Smooth muscle cell (in vitro differentiated cells): ENCODE results near the gene MYORG. TPM values are rescaled to one million over a fixed set of nuclear protein-coding genes. Genes with fewer than 3 reads are reported as not detected.

Experiments used
- DNase-seq: peaks from one replicate; lab custom pipeline; 2025; ENCODE audit not compliant: unreplicated experiment; lab: John Stamatoyannopoulos, UW
- H2AFZ ChIP-seq: fragments of 200-600 bp; sonication (generic); 2 replicates; pipeline ENCODE4 v1.6.0; 2016; ENCODE audit warnings: antibody characterized with exemption, low read depth, mild to moderate bottlenecking
- H3F3A ChIP-seq: fragments of 200-600 bp; sonication (generic); 2 replicates; pipeline ENCODE4 v1.6.0; 2017; ENCODE audit warnings: antibody characterized with exemption, low read depth
- H3K27ac ChIP-seq: fragments of 200-600 bp; sonication (generic); 2 replicates; pipeline ENCODE4 v1.5.1; 2016; ENCODE audit warnings: low read depth, mild to moderate bottlenecking
- H3K27me3 ChIP-seq: fragments of 200-600 bp; sonication (generic); 2 replicates; pipeline ENCODE4 v1.6.1; 2016; ENCODE audit warnings: low read depth, mild to moderate bottlenecking
- H3K36me3 ChIP-seq: fragments of 200-600 bp; sonication (generic); 2 replicates; pipeline ENCODE4 v1.5.1; 2016; ENCODE audit warnings: low read depth
- H3K4me1 ChIP-seq: fragments of 200-600 bp; sonication (generic); 2 replicates; pipeline ENCODE4 v1.5.1; 2016; ENCODE audit warnings: low read depth
- H3K4me2 ChIP-seq: fragments of 200-600 bp; sonication (generic); 2 replicates; pipeline ENCODE4 v1.6.0; 2016; ENCODE audit warnings: mild to moderate bottlenecking
- H3K4me3 ChIP-seq: fragments of 200-600 bp; sonication (generic); 2 replicates; pipeline ENCODE4 v1.5.1; 2016; ENCODE audit warnings: mild to moderate bottlenecking
- H3K79me2 ChIP-seq: fragments of 200-600 bp; sonication (generic); 2 replicates; pipeline ENCODE4 v1.6.0; 2016; ENCODE audit warnings: low read depth, mild to moderate bottlenecking
- H3K9ac ChIP-seq: fragments of 200-600 bp; sonication (generic); 2 replicates; pipeline ENCODE4 v1.6.0; 2016; ENCODE audit warnings: low read depth
- H3K9me3 ChIP-seq: fragments of 200-600 bp; sonication (generic); replicated peaks from 2 replicates; pipeline ENCODE4 v1.5.1; 2016; ENCODE audit warnings: low read depth
- H4K20me1 ChIP-seq: fragments of 200-600 bp; sonication (generic); 2 replicates; pipeline ENCODE4 v1.6.0; 2016; ENCODE audit warnings: low read depth
- WGBS: methylation state at CpG from one replicate; pipeline ENCODE4 v1.1.7; 2016; ENCODE audit warnings: low lambda C conversion rate; 5-methylcytosine and 5-hydroxymethylcytosine counted together
- polyA plus RNA-seq: library from polyadenylated mRNA; unstranded; fragments of >200 nt; fragmentation: Nextera tagmentation; extraction: Ambion mirVana; gene quantifications from 2 replicates; pipeline ENCODE4 v1.2.1, GENCODE V29; 2016
- total RNA-seq: library from RNA; depleted of rRNA; stranded (reverse); fragments of >200 nt; gene quantifications from 2 replicates; pipeline ENCODE4 v1.2.3, GENCODE V29; 2014
- TF ChIP-seq, protein P1 (sequence below): fragments of 200-600 bp; sonication (generic); IDR thresholded peaks from 2 replicates; pipeline ENCODE4 v1.5.1; 2017; ENCODE audit warnings: borderline replicate concordance, mild to moderate bottlenecking, antibody characterized with exemption; ENCODE audit not compliant: insufficient read depth, poor library complexity, severe bottlenecking

MYORG gene
- total and polyA plus RNA-seq, 2 experiments from 2014 or later, result 4.2 to 5.2 TPM

GRCh38 chr9:34375901-34376595, 650 bp downstream of the MYORG start:
- H3K79me2 ChIP-seq, result no peaks in the 10 kb centered on the region
- no peaks in the 10 kb centered on the region for H3K4me1 ChIP-seq
- H3K27ac ChIP-seq, result no peak overlapping the region
- DNase-seq, result no peak
- H3K36me3 ChIP-seq, result no peaks in the 10 kb centered on the region
- H4K20me1 ChIP-seq, result no peaks in the 10 kb centered on the region
- TF ChIP-seq, protein P1, sequence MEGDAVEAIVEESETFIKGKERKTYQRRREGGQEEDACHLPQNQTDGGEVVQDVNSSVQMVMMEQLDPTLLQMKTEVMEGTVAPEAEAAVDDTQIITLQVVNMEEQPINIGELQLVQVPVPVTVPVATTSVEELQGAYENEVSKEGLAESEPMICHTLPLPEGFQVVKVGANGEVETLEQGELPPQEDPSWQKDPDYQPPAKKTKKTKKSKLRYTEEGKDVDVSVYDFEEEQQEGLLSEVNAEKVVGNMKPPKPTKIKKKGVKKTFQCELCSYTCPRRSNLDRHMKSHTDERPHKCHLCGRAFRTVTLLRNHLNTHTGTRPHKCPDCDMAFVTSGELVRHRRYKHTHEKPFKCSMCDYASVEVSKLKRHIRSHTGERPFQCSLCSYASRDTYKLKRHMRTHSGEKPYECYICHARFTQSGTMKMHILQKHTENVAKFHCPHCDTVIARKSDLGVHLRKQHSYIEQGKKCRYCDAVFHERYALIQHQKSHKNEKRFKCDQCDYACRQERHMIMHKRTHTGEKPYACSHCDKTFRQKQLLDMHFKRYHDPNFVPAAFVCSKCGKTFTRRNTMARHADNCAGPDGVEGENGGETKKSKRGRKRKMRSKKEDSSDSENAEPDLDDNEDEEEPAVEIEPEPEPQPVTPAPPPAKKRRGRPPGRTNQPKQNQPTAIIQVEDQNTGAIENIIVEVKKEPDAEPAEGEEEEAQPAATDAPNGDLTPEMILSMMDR, result peak; percentile 16
- peak overlapping the region; percentile 38 for H2AFZ ChIP-seq
- no peaks in the 10 kb centered on the region for H3K27me3 ChIP-seq
- no peaks in the 10 kb centered on the region for H3F3A ChIP-seq
- WGBS, result 6% methylated on average over 22 of the region's 22 CpGs
- H3K9ac ChIP-seq, result no peak overlapping the region
- H3K4me3 ChIP-seq, result peak overlapping the region; percentile 66
- peak overlapping the region; percentile 92 for H3K4me2 ChIP-seq
- H3K9me3 ChIP-seq, result no peaks in the 10 kb centered on the region

GRCh38 chr9:34374905-34375552, 1.7 kb downstream of the MYORG start:
- Histone ChIP-seq H3K4me2 (no peak overlapping the region), H3K9me3 (no peaks in the 10 kb centered on the region), H3K79me2 (no peaks in the 10 kb centered on the region), H2AFZ (no peak overlapping the region), H3K4me1 (no peaks in the 10 kb centered on the region), H3F3A (no peaks in the 10 kb centered on the region), H4K20me1 (no peaks in the 10 kb centered on the region), H3K9ac (no peak overlapping the region), H3K36me3 (no peaks in the 10 kb centered on the region), H3K27ac (no peak overlapping the region), H3K4me3 (peak overlapping the region; percentile 66), H3K27me3 (no peaks in the 10 kb centered on the region)
- WGBS, result 35% methylated on average over 5 of the region's 5 CpGs
- TF ChIP-seq, protein P1, result no peak
- no peak for DNase-seq

DNA sequence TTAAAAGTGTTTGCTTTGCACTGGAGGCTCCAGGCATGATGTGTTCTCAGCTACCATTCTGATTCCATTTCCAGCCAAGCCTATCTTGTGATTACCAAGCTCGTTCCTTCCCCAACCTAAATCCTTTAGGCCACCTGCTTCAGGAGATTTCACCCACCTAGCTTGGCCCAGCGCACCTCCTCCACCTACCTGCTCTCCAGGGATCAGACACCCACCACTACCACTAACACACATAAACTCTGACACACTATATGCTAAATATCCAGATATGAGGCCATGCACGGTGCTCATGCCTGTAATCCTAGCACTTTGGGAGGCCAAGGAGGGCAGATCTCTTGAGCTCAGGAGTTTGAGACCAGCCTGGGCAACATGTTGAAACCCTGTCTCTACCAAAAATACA, 2.4 kb downstream of the MYORG start:
- H3K4me2 ChIP-seq, result no peak overlapping the region
- no peaks in the 10 kb centered on the region for H3K79me2 ChIP-seq
- DNase-seq, result no peak
- H3K9me3 ChIP-seq, result no peaks in the 10 kb centered on the region
- no peak overlapping the region for H3K27ac ChIP-seq
- H2AFZ ChIP-seq, result no peak overlapping the region
- H3K27me3 ChIP-seq, result no peaks in the 10 kb centered on the region
- no peaks in the 10 kb centered on the region for H3K4me1 ChIP-seq
- WGBS, result 93% methylated on average over 3 of the region's 3 CpGs
- TF ChIP-seq, protein P1, result no peak
- H3F3A ChIP-seq, result no peaks in the 10 kb centered on the region
- H3K4me3 ChIP-seq, result no peak overlapping the region
- H3K36me3 ChIP-seq, result no peaks in the 10 kb centered on the region
- no peaks in the 10 kb centered on the region for H4K20me1 ChIP-seq
- H3K9ac ChIP-seq, result no peak overlapping the region
